SK-N-SH treated with all-trans-retinoic acid at 6 μM for 48 hours (cell line): ENCODE results near the gene NEURL1.

Experiments used
- ARNTL ChIP-seq: fragments of 450-650 bp; formaldehyde crosslinking; IDR thresholded peaks from 2 replicates; pipeline ENCODE4 v1.5.0; 2020; ENCODE audit warnings: low read depth, mild to moderate bottlenecking, moderate library complexity, borderline replicate concordance
- ESRRG ChIP-seq: fragments of 250-450 bp; sonication (Bioruptor Pico); IDR thresholded peaks from 2 replicates; pipeline ENCODE4 v1.6.1; 2021; ENCODE audit warnings: mild to moderate bottlenecking
- OSR1 ChIP-seq: fragments of 250-450 bp; sonication (Bioruptor Pico); IDR thresholded peaks from 2 replicates; pipeline ENCODE4 v1.8.0; 2022; ENCODE audit warnings: moderate library complexity, mild to moderate bottlenecking, inconsistent platforms
- RARB ChIP-seq: fragments of 250-450 bp; sonication (Bioruptor Pico); IDR thresholded peaks from 2 replicates; pipeline ENCODE4 v1.8.0; 2021; ENCODE audit warnings: mild to moderate bottlenecking, moderate library complexity
- SNAI2 ChIP-seq: fragments of 250-450 bp; sonication (Bioruptor Pico); IDR thresholded peaks from 2 replicates; pipeline ENCODE4 v1.5.0; 2020; ENCODE audit warnings: mild to moderate bottlenecking, moderate library complexity
- TCF4 ChIP-seq: fragments of 250-450 bp; sonication (Bioruptor Pico); IDR thresholded peaks from 2 replicates; pipeline ENCODE4 v1.8.0; 2021; ENCODE audit warnings: mild to moderate bottlenecking, moderate library complexity, borderline replicate concordance
- TOX ChIP-seq: fragments of 250-450 bp; sonication (Bioruptor Pico); IDR thresholded peaks from 2 replicates; pipeline ENCODE4 v1.8.0; 2021; ENCODE audit warnings: mild to moderate bottlenecking, moderate library complexity, borderline replicate concordance
- ZFP3 ChIP-seq: fragments of 250-450 bp; sonication (Bioruptor Pico); IDR thresholded peaks from 2 replicates; pipeline ENCODE4 v1.5.0; 2020; ENCODE audit warnings: mild to moderate bottlenecking, moderate library complexity
- ZNF8 ChIP-seq: fragments of 450-650 bp; formaldehyde crosslinking; IDR thresholded peaks from 2 replicates; pipeline ENCODE4 v1.5.0; 2020; ENCODE audit warnings: mild to moderate bottlenecking, moderate library complexity
- TF ChIP-seq, protein P1 (sequence below): fragments of 250-450 bp; sonication (Bioruptor Pico); IDR thresholded peaks from 2 replicates; pipeline ENCODE4 v1.5.0; 2020; ENCODE audit warnings: mild to moderate bottlenecking, moderate library complexity
- TF ChIP-seq, protein P2 (sequence below): fragments of 250-450 bp; sonication (Bioruptor Pico); IDR thresholded peaks from 2 replicates; pipeline ENCODE4 v1.8.0; 2020; ENCODE audit warnings: mild to moderate bottlenecking, moderate library complexity, borderline replicate concordance
- TF ChIP-seq, protein P3 (sequence below): fragments of 250-450 bp; sonication (Bioruptor Pico); IDR thresholded peaks from 2 replicates; pipeline ENCODE4 v1.8.0; 2021; ENCODE audit warnings: low read depth, mild to moderate bottlenecking, moderate library complexity, borderline replicate concordance

DNA sequence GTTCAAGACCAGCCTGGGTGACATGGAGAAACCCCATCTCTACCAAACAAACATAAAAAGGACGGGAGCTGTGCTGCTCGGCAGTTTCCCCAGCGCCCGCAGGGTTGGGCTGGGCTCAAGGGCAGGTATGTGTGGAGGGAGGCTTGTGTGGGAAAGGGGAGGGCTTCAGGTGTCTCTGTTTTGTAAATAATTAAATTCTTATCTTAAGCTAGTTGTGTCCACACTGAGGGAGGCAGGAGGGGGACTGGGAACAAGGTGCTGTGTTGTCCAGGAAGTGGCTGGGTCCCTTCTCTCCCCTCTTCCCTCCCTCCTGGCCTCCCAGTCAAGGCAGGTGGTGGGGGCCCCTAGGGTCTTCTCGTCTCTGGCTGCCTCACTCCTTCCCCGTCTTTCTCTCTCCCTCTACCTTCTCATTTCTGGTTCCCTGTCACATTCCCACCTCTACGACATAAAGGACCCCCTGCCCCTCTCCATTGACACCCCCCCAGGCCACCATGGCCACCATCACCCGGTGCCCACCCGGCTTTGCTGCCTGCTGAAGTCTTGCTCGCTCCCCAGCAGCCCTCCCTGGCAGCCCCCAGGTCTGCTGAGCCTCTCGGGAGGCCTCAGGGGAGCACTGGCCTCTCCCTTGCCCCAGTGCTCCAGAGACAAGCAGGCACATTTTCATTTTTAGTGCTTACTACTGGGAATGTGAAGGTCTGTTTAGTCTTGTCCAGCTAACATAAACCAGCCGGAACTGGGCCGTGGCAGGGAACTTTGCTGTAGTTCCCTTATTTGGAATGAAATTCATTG is 19.3 kb downstream of the NEURL1 start:
- TF ChIP-seq ZFP3 (CRISPR knock-in tag), result no peak
- TF ChIP-seq ESRRG (CRISPR knock-in tag), result no peak
- no peak for TF ChIP-seq SNAI2 (CRISPR knock-in tag)
- TF ChIP-seq, protein P1, sequence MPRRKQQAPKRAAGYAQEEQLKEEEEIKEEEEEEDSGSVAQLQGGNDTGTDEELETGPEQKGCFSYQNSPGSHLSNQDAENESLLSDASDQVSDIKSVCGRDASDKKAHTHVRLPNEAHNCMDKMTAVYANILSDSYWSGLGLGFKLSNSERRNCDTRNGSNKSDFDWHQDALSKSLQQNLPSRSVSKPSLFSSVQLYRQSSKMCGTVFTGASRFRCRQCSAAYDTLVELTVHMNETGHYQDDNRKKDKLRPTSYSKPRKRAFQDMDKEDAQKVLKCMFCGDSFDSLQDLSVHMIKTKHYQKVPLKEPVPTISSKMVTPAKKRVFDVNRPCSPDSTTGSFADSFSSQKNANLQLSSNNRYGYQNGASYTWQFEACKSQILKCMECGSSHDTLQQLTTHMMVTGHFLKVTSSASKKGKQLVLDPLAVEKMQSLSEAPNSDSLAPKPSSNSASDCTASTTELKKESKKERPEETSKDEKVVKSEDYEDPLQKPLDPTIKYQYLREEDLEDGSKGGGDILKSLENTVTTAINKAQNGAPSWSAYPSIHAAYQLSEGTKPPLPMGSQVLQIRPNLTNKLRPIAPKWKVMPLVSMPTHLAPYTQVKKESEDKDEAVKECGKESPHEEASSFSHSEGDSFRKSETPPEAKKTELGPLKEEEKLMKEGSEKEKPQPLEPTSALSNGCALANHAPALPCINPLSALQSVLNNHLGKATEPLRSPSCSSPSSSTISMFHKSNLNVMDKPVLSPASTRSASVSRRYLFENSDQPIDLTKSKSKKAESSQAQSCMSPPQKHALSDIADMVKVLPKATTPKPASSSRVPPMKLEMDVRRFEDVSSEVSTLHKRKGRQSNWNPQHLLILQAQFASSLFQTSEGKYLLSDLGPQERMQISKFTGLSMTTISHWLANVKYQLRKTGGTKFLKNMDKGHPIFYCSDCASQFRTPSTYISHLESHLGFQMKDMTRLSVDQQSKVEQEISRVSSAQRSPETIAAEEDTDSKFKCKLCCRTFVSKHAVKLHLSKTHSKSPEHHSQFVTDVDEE (CRISPR knock-in tag), result no peak
- TF ChIP-seq, protein P2, sequence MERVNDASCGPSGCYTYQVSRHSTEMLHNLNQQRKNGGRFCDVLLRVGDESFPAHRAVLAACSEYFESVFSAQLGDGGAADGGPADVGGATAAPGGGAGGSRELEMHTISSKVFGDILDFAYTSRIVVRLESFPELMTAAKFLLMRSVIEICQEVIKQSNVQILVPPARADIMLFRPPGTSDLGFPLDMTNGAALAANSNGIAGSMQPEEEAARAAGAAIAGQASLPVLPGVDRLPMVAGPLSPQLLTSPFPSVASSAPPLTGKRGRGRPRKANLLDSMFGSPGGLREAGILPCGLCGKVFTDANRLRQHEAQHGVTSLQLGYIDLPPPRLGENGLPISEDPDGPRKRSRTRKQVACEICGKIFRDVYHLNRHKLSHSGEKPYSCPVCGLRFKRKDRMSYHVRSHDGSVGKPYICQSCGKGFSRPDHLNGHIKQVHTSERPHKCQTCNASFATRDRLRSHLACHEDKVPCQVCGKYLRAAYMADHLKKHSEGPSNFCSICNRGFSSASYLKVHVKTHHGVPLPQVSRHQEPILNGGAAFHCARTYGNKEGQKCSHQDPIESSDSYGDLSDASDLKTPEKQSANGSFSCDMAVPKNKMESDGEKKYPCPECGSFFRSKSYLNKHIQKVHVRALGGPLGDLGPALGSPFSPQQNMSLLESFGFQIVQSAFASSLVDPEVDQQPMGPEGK (CRISPR knock-in tag), result no peak
- no peak for TF ChIP-seq TCF4
- TF ChIP-seq ARNTL (CRISPR knock-in tag), result no peak
- no peak for TF ChIP-seq RARB (CRISPR knock-in tag)
- TF ChIP-seq, protein P3, sequence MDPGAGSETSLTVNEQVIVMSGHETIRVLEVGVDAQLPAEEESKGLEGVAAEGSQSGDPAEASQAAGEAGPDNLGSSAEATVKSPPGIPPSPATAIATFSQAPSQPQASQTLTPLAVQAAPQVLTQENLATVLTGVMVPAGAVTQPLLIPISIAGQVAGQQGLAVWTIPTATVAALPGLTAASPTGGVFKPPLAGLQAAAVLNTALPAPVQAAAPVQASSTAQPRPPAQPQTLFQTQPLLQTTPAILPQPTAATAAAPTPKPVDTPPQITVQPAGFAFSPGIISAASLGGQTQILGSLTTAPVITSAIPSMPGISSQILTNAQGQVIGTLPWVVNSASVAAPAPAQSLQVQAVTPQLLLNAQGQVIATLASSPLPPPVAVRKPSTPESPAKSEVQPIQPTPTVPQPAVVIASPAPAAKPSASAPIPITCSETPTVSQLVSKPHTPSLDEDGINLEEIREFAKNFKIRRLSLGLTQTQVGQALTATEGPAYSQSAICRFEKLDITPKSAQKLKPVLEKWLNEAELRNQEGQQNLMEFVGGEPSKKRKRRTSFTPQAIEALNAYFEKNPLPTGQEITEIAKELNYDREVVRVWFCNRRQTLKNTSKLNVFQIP (CRISPR knock-in tag), result no peak
- TF ChIP-seq ZNF8, result no peak
- TF ChIP-seq TOX, result no peak
- TF ChIP-seq OSR1 (CRISPR knock-in tag), result no peak
